ENCODE results near the gene EPS8.

EPS8 gene

DNA sequence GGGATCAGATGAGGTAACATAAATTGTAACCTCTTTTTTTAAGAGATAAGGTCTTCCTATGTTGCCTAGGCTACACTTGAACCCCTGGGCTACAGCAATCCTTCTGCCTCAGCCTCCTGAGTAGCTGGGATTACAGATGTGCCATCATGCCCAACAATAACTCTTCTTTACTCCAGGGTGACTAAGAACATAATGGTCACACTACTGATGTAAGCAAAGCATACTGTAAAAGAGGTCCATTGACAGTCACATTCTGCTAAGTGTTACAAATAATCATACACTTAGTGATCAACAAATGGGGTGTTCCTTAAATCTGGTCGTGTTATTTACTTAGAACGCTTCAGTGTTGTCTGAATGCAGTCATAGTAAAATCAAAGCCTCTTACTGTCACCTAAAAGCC lies 68.9 kb downstream of the EPS8 start:
- no peak overlapping the region for H3K4me3 Mint-ChIP-seq
- H3K36me3 Mint-ChIP-seq = no peaks in the 10 kb centered on the region
- H3K9me3 Mint-ChIP-seq = no peaks in the 10 kb centered on the region
- no peak overlapping the region for H3K27ac Mint-ChIP-seq
- H3K4me1 Mint-ChIP-seq = no peaks in the 10 kb centered on the region
- peaks cover 3% of the 10 kb centered on the region for H3K27me3 Mint-ChIP-seq

DNA sequence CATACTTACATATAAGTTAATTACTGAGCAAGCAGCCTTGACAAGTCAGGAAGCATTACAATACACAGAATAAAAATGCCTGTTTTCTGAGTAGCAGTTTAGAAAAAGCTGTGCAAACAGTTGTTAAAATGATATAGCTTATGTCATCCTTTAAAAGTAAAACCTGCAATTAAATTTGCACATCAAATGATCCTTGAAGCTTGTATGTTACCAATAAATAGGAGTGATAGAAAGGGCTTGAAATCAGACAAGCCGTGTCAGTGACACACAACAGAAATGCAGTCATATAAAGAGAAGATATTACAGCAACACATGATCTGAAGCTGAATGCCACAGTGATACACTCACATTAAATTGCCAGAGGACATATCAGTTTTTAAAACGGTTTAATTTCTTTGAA lies 70.0 kb downstream of the EPS8 start:
- Mint-ChIP-seq H3K27me3 (peaks cover 5% of the 10 kb centered on the region), H3K4me1 (no peaks in the 10 kb centered on the region)

DNA sequence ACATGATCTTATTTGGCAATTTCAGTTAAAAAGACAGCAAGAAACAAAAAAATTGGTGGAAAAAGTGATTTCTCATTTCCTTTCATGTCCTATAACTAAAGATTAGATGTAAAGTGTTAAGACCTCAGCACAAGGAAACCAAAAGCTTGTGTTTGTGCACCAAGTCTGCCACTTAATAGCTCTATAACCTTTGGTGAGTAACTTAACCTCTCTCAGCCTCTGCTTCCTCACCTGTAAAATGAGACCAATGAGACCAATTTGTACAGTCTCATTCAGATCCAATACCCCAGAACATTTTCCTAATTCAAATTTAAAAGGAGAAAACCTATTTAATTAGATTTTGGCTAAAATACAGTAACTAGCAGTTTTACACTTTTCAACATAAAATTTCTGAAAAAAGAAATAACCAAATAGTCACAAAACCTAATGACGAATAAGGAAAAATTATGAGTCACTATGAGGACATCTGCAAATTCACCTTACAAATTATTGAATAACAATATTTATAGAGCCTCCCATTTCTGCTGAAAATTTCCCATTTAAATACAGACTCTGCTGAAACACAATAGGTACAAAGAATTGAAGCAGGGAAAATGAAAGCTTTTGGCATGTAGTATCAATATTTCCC lies 71.1 kb downstream of the EPS8 start:
- no peaks in the 10 kb centered on the region for H3K4me1 Mint-ChIP-seq
- no peak overlapping the region for H3K4me3 Mint-ChIP-seq
- no peaks in the 10 kb centered on the region for H3K9me3 Mint-ChIP-seq
- no peak overlapping the region for H3K27ac Mint-ChIP-seq
- peaks cover 5% of the 10 kb centered on the region for H3K27me3 Mint-ChIP-seq
- no peaks in the 10 kb centered on the region for H3K36me3 Mint-ChIP-seq

More for the DNA sequence above, 70.0 kb downstream of the EPS8 start:
- no peak overlapping the region for H3K27ac Mint-ChIP-seq
- H3K4me3 Mint-ChIP-seq = no peak overlapping the region
- no peaks in the 10 kb centered on the region for H3K9me3 Mint-ChIP-seq
- H3K36me3 Mint-ChIP-seq = no peaks in the 10 kb centered on the region

GRCh38 chr12:15716581-15716980 lies 72.6 kb downstream of the EPS8 start:
- no peaks in the 10 kb centered on the region for H3K36me3 Mint-ChIP-seq
- H3K27ac Mint-ChIP-seq = no peak overlapping the region
- H3K4me1 Mint-ChIP-seq = no peaks in the 10 kb centered on the region
- peaks cover 5% of the 10 kb centered on the region for H3K27me3 Mint-ChIP-seq
- no peak overlapping the region for H3K4me3 Mint-ChIP-seq
- H3K9me3 Mint-ChIP-seq = no peaks in the 10 kb centered on the region

DNA sequence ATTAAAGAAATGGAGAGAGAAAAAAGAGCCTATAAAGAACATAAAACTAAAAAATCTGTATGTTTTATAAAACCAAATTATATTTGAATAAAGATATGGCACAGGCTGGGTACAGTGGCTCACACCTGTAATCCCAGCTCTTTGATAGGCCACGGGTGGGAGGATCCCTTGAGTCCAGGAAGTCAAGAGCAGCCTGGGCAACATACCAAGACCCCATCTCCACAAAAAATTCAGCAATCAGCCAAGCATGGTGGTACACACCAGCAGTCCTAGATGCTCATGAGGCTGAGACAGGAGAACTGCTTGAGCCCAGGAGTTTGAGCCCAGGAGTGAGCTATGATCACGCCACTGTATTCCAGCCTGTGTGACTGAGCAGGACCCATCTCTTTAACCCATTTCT lies 74.9 kb downstream of the EPS8 start:
- Mint-ChIP-seq H3K27me3 (peaks cover 5% of the 10 kb centered on the region), H3K9me3 (no peaks in the 10 kb centered on the region), H3K4me3 (no peak overlapping the region), H3K27ac (no peak overlapping the region), H3K4me1 (no peaks in the 10 kb centered on the region), H3K36me3 (no peaks in the 10 kb centered on the region)

GRCh38 chr12:15712823-15713660 lies 76.1 kb downstream of the EPS8 start:
- Mint-ChIP-seq H3K27me3 (peaks cover 5% of the 10 kb centered on the region), H3K4me1 (no peaks in the 10 kb centered on the region), H3K4me3 (no peak overlapping the region), H3K36me3 (no peaks in the 10 kb centered on the region), H3K9me3 (no peaks in the 10 kb centered on the region), H3K27ac (no peak overlapping the region)

GRCh38 chr12:15712160-15712559 lies 77.0 kb downstream of the EPS8 start:
- no peaks in the 10 kb centered on the region for H3K4me1 Mint-ChIP-seq
- H3K27me3 Mint-ChIP-seq = peaks cover 5% of the 10 kb centered on the region
- H3K4me3 Mint-ChIP-seq = no peak overlapping the region
- no peak overlapping the region for H3K27ac Mint-ChIP-seq
- H3K36me3 Mint-ChIP-seq = no peaks in the 10 kb centered on the region
- no peaks in the 10 kb centered on the region for H3K9me3 Mint-ChIP-seq

DNA sequence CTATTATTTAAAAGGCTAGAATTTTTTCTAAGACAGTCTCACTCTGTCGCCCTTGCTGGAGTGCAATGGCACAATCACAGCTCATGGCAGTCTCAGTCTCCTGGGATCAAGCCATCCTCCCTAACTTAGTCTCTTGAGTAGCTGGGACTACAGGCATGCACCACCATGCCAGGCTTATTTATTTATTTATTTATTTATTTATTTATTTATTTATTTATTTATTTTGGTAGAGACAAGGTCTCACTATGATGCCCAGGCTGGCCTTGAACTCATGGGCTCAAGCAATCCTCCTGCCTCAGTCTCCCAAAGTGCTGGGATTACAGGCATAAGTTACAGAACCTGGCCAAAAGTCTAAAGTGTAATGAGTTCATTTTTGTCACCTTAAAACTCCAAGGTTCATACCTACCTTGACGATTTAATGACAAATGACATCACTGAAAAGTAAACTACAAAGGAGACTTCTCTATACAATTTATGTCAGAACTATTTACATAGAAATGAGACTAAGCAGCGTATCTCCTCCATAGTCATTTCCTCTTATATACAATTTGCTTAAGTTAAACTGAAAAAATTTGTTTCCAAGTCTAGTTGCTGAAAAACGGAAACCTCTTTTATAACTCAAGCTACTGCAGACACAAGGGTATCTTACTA lies 78.2 kb downstream of the EPS8 start:
- H3K27me3 Mint-ChIP-seq = peaks cover 5% of the 10 kb centered on the region
- H3K36me3 Mint-ChIP-seq = no peaks in the 10 kb centered on the region
- H3K4me1 Mint-ChIP-seq = no peaks in the 10 kb centered on the region
- H3K9me3 Mint-ChIP-seq = no peaks in the 10 kb centered on the region
- no peak overlapping the region for H3K4me3 Mint-ChIP-seq
- no peak overlapping the region for H3K27ac Mint-ChIP-seq

GRCh38 chr12:15709551-15709950 lies 79.6 kb downstream of the EPS8 start:
- Mint-ChIP-seq H3K4me3 (no peak overlapping the region), H3K27me3 (no peaks in the 10 kb centered on the region), H3K36me3 (no peaks in the 10 kb centered on the region), H3K9me3 (no peaks in the 10 kb centered on the region), H3K27ac (no peak overlapping the region), H3K4me1 (no peaks in the 10 kb centered on the region)

DNA sequence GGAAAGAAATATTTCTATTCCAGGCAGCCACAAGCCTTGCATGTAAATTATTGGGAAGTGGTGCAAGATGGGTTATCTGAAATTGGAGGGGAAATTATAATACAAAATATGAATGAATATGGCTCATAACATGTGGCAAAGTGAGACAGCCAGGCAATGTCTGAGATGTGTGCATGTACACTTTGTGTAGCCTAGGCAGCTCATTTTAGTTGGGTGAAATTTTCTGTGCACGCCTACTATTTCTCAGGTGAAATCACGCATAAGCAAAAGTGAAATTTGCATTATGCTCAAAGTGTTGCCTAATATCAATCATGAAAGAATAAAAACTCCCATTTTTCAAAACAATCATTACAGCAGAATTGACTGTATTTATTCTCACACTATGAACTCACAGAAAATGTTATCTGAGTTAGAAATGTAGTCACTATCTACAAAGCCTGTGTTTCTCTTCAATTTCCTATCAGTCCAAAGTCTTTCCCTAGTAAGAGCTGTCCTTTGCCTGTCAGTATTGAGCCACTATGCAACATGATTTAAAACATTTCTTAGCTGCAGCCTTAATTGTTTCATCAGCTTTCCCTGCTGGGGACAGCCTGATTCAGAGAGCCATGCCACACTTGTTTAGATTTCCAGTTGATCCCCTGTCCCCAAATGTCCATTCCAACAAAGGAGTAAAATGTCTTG lies 80.7 kb downstream of the EPS8 start:
- H3K9me3 Mint-ChIP-seq = no peaks in the 10 kb centered on the region
- no peaks in the 10 kb centered on the region for H3K36me3 Mint-ChIP-seq
- H3K27ac Mint-ChIP-seq = no peak overlapping the region
- no peaks in the 10 kb centered on the region for H3K27me3 Mint-ChIP-seq
- no peaks in the 10 kb centered on the region for H3K4me1 Mint-ChIP-seq
- H3K4me3 Mint-ChIP-seq = no peak overlapping the region

GRCh38 chr12:15707516-15708199 lies 81.5 kb downstream of the EPS8 start:
- no peaks in the 10 kb centered on the region for H3K9me3 Mint-ChIP-seq
- no peaks in the 10 kb centered on the region for H3K27me3 Mint-ChIP-seq
- H3K27ac Mint-ChIP-seq = no peak overlapping the region
- H3K36me3 Mint-ChIP-seq = no peaks in the 10 kb centered on the region
- no peaks in the 10 kb centered on the region for H3K4me1 Mint-ChIP-seq
- H3K4me3 Mint-ChIP-seq = no peak overlapping the region

GRCh38 chr12:15706010-15706676 lies 83.0 kb downstream of the EPS8 start:
- H3K4me3 Mint-ChIP-seq = no peak overlapping the region
- H3K36me3 Mint-ChIP-seq = no peaks in the 10 kb centered on the region
- H3K27me3 Mint-ChIP-seq = no peaks in the 10 kb centered on the region
- no peak overlapping the region for H3K27ac Mint-ChIP-seq
- H3K9me3 Mint-ChIP-seq = no peaks in the 10 kb centered on the region
- peaks cover 8% of the 10 kb centered on the region for H3K4me1 Mint-ChIP-seq

GRCh38 chr12:15705606-15706005 lies 83.6 kb downstream of the EPS8 start:
- Mint-ChIP-seq H3K36me3 (no peaks in the 10 kb centered on the region), H3K9me3 (no peaks in the 10 kb centered on the region), H3K27ac (no peak overlapping the region), H3K4me3 (no peak overlapping the region), H3K4me1 (peaks cover 13% of the 10 kb centered on the region), H3K27me3 (no peaks in the 10 kb centered on the region)

DNA sequence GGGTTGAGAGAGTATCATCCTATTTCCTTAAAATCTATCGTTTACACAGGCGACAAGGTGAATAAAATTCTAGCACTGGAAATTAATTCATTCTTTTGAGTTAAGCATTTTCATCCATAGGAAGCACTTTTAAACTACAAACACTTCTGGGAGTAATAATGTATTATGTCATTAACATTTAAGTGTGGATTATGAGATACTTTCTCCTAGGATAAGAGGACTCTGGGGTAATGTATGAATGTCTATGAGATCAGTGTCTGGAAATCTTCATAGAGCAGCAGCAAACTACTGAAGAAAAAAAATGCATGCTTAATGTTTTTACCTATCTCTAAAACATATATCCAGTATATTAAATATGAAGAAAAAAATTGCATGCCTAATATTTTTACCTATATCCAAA lies 86.9 kb downstream of the EPS8 start:
- H3K27me3 Mint-ChIP-seq = no peaks in the 10 kb centered on the region
- H3K4me3 Mint-ChIP-seq = no peak overlapping the region
- no peak overlapping the region for H3K27ac Mint-ChIP-seq
- no peaks in the 10 kb centered on the region for H3K9me3 Mint-ChIP-seq
- H3K4me1 Mint-ChIP-seq = peaks cover 18% of the 10 kb centered on the region
- no peaks in the 10 kb centered on the region for H3K36me3 Mint-ChIP-seq

DNA sequence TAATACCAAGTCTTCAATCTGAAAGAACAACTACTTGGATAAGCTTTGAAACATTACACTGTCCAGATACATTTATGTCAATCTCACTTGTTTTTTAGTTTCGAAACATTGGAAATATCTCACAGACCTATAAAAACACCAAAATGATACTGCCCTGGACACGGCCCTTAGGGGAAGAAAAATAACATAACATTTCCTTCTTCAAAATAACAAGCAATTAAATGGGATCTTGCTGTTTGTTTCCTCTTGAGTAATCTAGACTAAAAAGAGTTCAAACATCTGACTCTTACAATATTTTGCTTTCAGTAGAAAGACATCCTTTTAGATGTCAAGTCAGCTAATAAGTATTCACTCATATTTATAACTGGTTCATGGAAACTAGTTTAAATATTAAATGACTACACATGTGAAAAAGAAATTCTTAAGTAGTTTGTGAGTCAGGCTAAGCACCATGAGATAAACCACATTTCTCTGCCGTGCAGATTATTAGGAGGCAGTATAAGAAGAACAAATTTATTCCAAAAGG lies 87.5 kb downstream of the EPS8 start:
- no peak overlapping the region for H3K4me3 Mint-ChIP-seq
- H3K27ac Mint-ChIP-seq = no peak overlapping the region

More for the DNA sequence above, 87.5 kb downstream of the EPS8 start:
- Mint-ChIP-seq H3K36me3 (no peaks in the 10 kb centered on the region), H3K9me3 (no peaks in the 10 kb centered on the region), H3K4me1 (peaks cover 18% of the 10 kb centered on the region), H3K27me3 (no peaks in the 10 kb centered on the region)
